ENCODE data around the gene TRAFD1. TPM values are rescaled to one million over a fixed set of nuclear protein-coding genes. Genes with fewer than 3 reads are reported as not detected.
A peak's percentile ranks its signal among the peaks of the same experiment; 100 is the strongest.

TRAFD1 gene
- total and polyA plus RNA-seq, 2 of the 13 experiments (the other 11 are each of a cell fraction or from before 2014, with no cell fraction given), result 9.5 to 20.9 TPM

GRCh38 chr12:112179916-112180315, 54.6 kb downstream of the TRAFD1 start:
- DNase-seq (ENCODE audit: low spot score) (no peak), ATAC-seq (peak; percentile 66), FAIRE-seq (no peak)
- BruUV-seq (replicated peaks), result no TSS peak
- WGBS (ENCODE audit: low lambda C conversion rate), result 100% methylated on average over 2 of the region's 2 CpGs
- Histone ChIP-seq H2AFZ (ENCODE audit: low read length) (no peak overlapping the region), H3K9me3 (ENCODE audit: low read length) (no peaks in the 10 kb centered on the region), H3K27me3 (ENCODE audit: control insufficient read depth in 1 of 2, insufficient read depth in 2 of 2, low read length in 2 of 2) (no peaks in the 10 kb centered on the region), H4K20me1 (ENCODE audit: insufficient read depth, low read length) (no peaks in the 10 kb centered on the region), H3K4me1 (ENCODE audit: insufficient read depth, low read length) (no peaks in the 10 kb centered on the region), H3K79me2 (ENCODE audit: insufficient read depth, low read length) (no peaks in the 10 kb centered on the region), H3K4me2 (ENCODE audit: low read depth, low read length) (no peak overlapping the region), H3K9ac (ENCODE audit: insufficient read depth, low read depth, low read length) (no peak overlapping the region), H3K4me3 (replicated peaks in 1 of 3; ENCODE audit: insufficient read depth in 1 of 3, low read depth in 2 of 3, low read length in 3 of 3) (no peak overlapping the region), H3K36me3 (replicated peaks in 1 of 2; ENCODE audit: control insufficient read depth in 1 of 2, insufficient read depth in 2 of 2, low read length in 2 of 2) (peaks cover 6 to 19% of the 10 kb centered on the region in 2 experiments; a peak in 4 of 5 replicates), H3K27ac (ENCODE audit: extremely low read length, insufficient read depth, low read length) (no peak overlapping the region)
- no peak for TF ChIP-seq ZNF383 (CRISPR knock-in tag; IDR thresholded peaks at IDR 0.05; ENCODE audit: borderline replicate concordance)
- TF ChIP-seq, protein P1, sequence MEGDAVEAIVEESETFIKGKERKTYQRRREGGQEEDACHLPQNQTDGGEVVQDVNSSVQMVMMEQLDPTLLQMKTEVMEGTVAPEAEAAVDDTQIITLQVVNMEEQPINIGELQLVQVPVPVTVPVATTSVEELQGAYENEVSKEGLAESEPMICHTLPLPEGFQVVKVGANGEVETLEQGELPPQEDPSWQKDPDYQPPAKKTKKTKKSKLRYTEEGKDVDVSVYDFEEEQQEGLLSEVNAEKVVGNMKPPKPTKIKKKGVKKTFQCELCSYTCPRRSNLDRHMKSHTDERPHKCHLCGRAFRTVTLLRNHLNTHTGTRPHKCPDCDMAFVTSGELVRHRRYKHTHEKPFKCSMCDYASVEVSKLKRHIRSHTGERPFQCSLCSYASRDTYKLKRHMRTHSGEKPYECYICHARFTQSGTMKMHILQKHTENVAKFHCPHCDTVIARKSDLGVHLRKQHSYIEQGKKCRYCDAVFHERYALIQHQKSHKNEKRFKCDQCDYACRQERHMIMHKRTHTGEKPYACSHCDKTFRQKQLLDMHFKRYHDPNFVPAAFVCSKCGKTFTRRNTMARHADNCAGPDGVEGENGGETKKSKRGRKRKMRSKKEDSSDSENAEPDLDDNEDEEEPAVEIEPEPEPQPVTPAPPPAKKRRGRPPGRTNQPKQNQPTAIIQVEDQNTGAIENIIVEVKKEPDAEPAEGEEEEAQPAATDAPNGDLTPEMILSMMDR (CRISPR knock-in tag; IDR thresholded peaks at IDR 0.05), result 0 out of 2 replicates have a peak, but pooled peaks have one; percentile 21
- ChIA-PET POLR2A (no interaction called here), CTCF (ENCODE audit: low intra/inter-chr PET ratio, low total read pairs) (no interaction called here)
- in situ Hi-C loops (cut with HindIII; ENCODE audit: extremely low pct_ligation_motif_present, low pct_unique_long_range_greater_than_20kb), result no loop called here
- intact Hi-C loops (cut with micrococcal nuclease; ENCODE audit: unreplicated experiment), result no loop called here

DNA sequence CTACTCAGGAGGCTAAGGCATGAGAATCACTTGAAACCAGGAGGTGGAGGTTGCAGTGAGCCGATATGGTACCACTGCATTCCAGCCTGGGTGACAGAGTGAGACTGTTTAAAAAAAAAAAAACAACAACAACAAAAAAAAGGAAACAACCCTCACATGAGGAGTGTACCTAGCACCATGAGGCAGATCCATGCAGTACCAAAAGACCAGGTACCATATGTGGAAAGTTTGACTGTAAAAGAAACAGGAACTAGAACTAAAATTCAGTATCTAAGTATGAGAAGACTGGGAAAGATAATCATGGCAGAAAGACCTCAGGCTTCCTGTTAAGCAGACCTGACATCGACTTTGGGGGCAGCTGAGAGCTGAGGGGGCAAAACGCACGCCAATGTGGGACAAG, 55.1 kb downstream of the TRAFD1 start:
- BruUV-seq (replicated peaks), result no TSS peak
- no peak for FAIRE-seq
- in situ Hi-C loops (cut with HindIII; ENCODE audit: extremely low pct_ligation_motif_present, low pct_unique_long_range_greater_than_20kb), result no loop called here

More for the DNA sequence above, 55.1 kb downstream of the TRAFD1 start:
- intact Hi-C loops (cut with micrococcal nuclease; ENCODE audit: unreplicated experiment), result no loop called here
- Histone ChIP-seq H3K9me3 (ENCODE audit: low read length) (no peaks in the 10 kb centered on the region), H4K20me1 (ENCODE audit: insufficient read depth, low read length) (no peaks in the 10 kb centered on the region), H3K9ac (ENCODE audit: insufficient read depth, low read depth, low read length) (no peak overlapping the region), H2AFZ (ENCODE audit: low read length) (no peak overlapping the region), H3K79me2 (ENCODE audit: insufficient read depth, low read length) (no peaks in the 10 kb centered on the region), H3K36me3 (replicated peaks in 1 of 2; ENCODE audit: control insufficient read depth in 1 of 2, insufficient read depth in 2 of 2, low read length in 2 of 2) (peaks cover 6 to 15% of the 10 kb centered on the region in 2 experiments; a peak in 4 of 5 replicates), H3K4me3 (replicated peaks in 1 of 3; ENCODE audit: insufficient read depth in 1 of 3, low read depth in 2 of 3, low read length in 3 of 3) (no peak overlapping the region), H3K27ac (ENCODE audit: extremely low read length, insufficient read depth, low read length) (no peak overlapping the region), H3K4me1 (ENCODE audit: insufficient read depth, low read length) (0 out of 2 replicates have a peak, but pooled peaks cover under 1% of the 10 kb centered on the region), H3K4me2 (ENCODE audit: low read depth, low read length) (no peak overlapping the region), H3K27me3 (ENCODE audit: control insufficient read depth in 1 of 2, insufficient read depth in 2 of 2, low read length in 2 of 2) (no peaks in the 10 kb centered on the region)
- DNase-seq (ENCODE audit: low spot score), result no peak
- CTCF ChIA-PET (ENCODE audit: low intra/inter-chr PET ratio, low total read pairs), result no interaction called here
- POLR2A ChIA-PET, result no interaction called here
- no peak for TF ChIP-seq ZNF75D (CRISPR knock-in tag; IDR thresholded peaks at IDR 0.05; ENCODE audit: borderline replicate concordance)
- TF ChIP-seq, protein P2, sequence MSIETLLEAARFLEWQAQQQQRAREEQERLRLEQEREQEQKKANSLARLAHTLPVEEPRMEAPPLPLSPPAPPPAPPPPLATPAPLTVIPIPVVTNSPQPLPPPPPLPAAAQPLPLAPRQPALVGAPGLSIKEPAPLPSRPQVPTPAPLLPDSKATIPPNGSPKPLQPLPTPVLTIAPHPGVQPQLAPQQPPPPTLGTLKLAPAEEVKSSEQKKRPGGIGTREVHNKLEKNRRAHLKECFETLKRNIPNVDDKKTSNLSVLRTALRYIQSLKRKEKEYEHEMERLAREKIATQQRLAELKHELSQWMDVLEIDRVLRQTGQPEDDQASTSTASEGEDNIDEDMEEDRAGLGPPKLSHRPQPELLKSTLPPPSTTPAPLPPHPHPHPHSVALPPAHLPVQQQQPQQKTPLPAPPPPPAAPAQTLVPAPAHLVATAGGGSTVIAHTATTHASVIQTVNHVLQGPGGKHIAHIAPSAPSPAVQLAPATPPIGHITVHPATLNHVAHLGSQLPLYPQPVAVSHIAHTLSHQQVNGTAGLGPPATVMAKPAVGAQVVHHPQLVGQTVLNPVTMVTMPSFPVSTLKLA (IDR thresholded peaks at IDR 0.05), result 0 out of 2 replicates have a peak, but pooled peaks have one; percentile 34
- 95% methylated on average over 4 of the region's 4 CpGs for WGBS (ENCODE audit: low lambda C conversion rate)
- no peak for ATAC-seq
